WTC11 (cell line): ENCODE results near the gene CYP26A1. TPM values are rescaled to one million over a fixed set of nuclear protein-coding genes. Genes with fewer than 3 reads are reported as not detected.

ENCODE experiments used
- ATAC-seq: fragments of 200-7000 bp; cut with Tn5 transposase; 2 replicates; pipeline ENCODE4 v1.10.0; 2021; ENCODE audit warnings: mild to moderate bottlenecking, moderate library complexity
- CTCF ChIA-PET: fragments of 300-600 bp; sonication (Branson Sonifier 250); formaldehyde crosslinking; loops from one replicate; lab custom pipeline; 2021; ENCODE audit warnings: antibody characterized with exemption; lab: Charles Lee
- POLR2A ChIA-PET: fragments of 350-600 bp; sonication (Branson Sonifier 250); formaldehyde crosslinking; loops from one replicate; lab custom pipeline; 2021; ENCODE audit warnings: antibody characterized with exemption; lab: Charles Lee
- DNase-seq: peaks from one replicate; pipeline ENCODE4 v3.0.0; 2021; ENCODE audit warnings: low spot score
- H3K27ac Mint-ChIP-seq: 2 replicates; pipeline ENCODE4 v1.8.0; 2021; ENCODE audit warnings: mixed read lengths
- H3K27me3 Mint-ChIP-seq: 2 replicates; pipeline ENCODE4 v1.8.0; 2021; ENCODE audit warnings: low read depth, mild to moderate bottlenecking, moderate library complexity, mixed read lengths
- H3K36me3 Mint-ChIP-seq: 2 replicates; pipeline ENCODE4 v1.8.0; 2021; ENCODE audit warnings: mixed read lengths
- H3K4me1 Mint-ChIP-seq: 2 replicates; pipeline ENCODE4 v1.8.0; 2022; ENCODE audit warnings: mixed read lengths
- H3K4me3 Mint-ChIP-seq: 2 replicates; pipeline ENCODE4 v1.8.0; 2021; ENCODE audit warnings: mild to moderate bottlenecking, moderate library complexity, mixed read lengths
- H3K9me3 Mint-ChIP-seq: 2 replicates; pipeline ENCODE4 v1.8.0; 2021; ENCODE audit warnings: mixed read lengths
- ETV6 ChIP-seq: sonication (generic); formaldehyde crosslinking; IDR thresholded peaks from 2 replicates; pipeline ENCODE4 v1.8.1; 2022; ENCODE audit warnings: mild to moderate bottlenecking, missing genetic modification reagents
- FOXK1 ChIP-seq: sonication (generic); formaldehyde crosslinking; IDR thresholded peaks from 2 replicates; pipeline ENCODE4 v1.8.0; 2022; ENCODE audit warnings: mild to moderate bottlenecking, moderate library complexity, missing genetic modification reagents
- JAZF1 ChIP-seq: fragments of 250-450 bp; sonication (Bioruptor Pico); IDR thresholded peaks from 2 replicates; pipeline ENCODE4 v1.9.0; 2021; ENCODE audit warnings: moderate library complexity, mild to moderate bottlenecking, inconsistent platforms
- JUN ChIP-seq: sonication (generic); formaldehyde crosslinking; IDR thresholded peaks from 2 replicates; pipeline ENCODE4 v1.8.0; 2023; ENCODE audit warnings: mild to moderate bottlenecking, missing genetic modification reagents
- NFE2L1 ChIP-seq: sonication (generic); formaldehyde crosslinking; IDR thresholded peaks from 2 replicates; pipeline ENCODE4 v1.8.1; 2023; ENCODE audit warnings: missing genetic modification reagents
- NR2C2 ChIP-seq: sonication (generic); formaldehyde crosslinking; IDR thresholded peaks from 2 replicates; pipeline ENCODE4 v1.8.0; 2022; ENCODE audit warnings: mild to moderate bottlenecking, missing genetic modification reagents
- RORB ChIP-seq: fragments of 250-450 bp; sonication (Bioruptor Pico); IDR thresholded peaks from 2 replicates; pipeline ENCODE4 v1.9.0; 2021; ENCODE audit warnings: mild to moderate bottlenecking
- SOX15 ChIP-seq: fragments of 250-450 bp; sonication (Bioruptor Pico); IDR thresholded peaks from 2 replicates; pipeline ENCODE4 v1.9.0; 2021; ENCODE audit warnings: mild to moderate bottlenecking
- TEAD1 ChIP-seq: sonication (generic); formaldehyde crosslinking; IDR thresholded peaks from 2 replicates; pipeline ENCODE4 v1.8.0; 2022; ENCODE audit warnings: mild to moderate bottlenecking, missing genetic modification reagents
- ZBTB21 ChIP-seq: sonication (generic); formaldehyde crosslinking; IDR thresholded peaks from 2 replicates; pipeline ENCODE4 v1.8.1; 2023; ENCODE audit warnings: mild to moderate bottlenecking, missing genetic modification reagents, borderline replicate concordance
- ZNF121 ChIP-seq: sonication (generic); formaldehyde crosslinking; IDR thresholded peaks from 2 replicates; pipeline ENCODE4 v1.8.0; 2023; ENCODE audit warnings: missing genetic modification reagents
- total RNA-seq: library from RNA; stranded (reverse); gene quantifications from 3 replicates; pipeline ENCODE4 v1.2.3, GENCODE V29; 2021
- TF ChIP-seq, protein P1 (sequence below): sonication (generic); formaldehyde crosslinking; IDR thresholded peaks from 2 replicates; pipeline ENCODE4 v1.8.1; 2023; ENCODE audit warnings: mild to moderate bottlenecking, missing genetic modification reagents, borderline replicate concordance
- TF ChIP-seq, protein P2 (sequence below): sonication (generic); formaldehyde crosslinking; IDR thresholded peaks from 2 replicates; pipeline ENCODE4 v1.8.1; 2023; ENCODE audit warnings: mild to moderate bottlenecking, moderate library complexity, missing genetic modification reagents
- TF ChIP-seq, protein P3 (sequence below): sonication (generic); formaldehyde crosslinking; conservative IDR thresholded peaks from 2 replicates; pipeline ENCODE4 v1.8.1; 2022; ENCODE audit warnings: mild to moderate bottlenecking, missing genetic modification reagents
- TF ChIP-seq, protein P4 (sequence below): fragments of 250-450 bp; sonication (Bioruptor Pico); IDR thresholded peaks from 2 replicates; pipeline ENCODE4 v2.1.2; 2022; ENCODE audit warnings: mild to moderate bottlenecking, moderate library complexity
- TF ChIP-seq, protein P5 (sequence below): sonication (generic); formaldehyde crosslinking; IDR thresholded peaks from 2 replicates; pipeline ENCODE4 v1.8.1; 2022; ENCODE audit warnings: missing genetic modification reagents, borderline replicate concordance
- TF ChIP-seq, protein P6 (sequence below): sonication (generic); formaldehyde crosslinking; IDR thresholded peaks from 2 replicates; pipeline ENCODE4 v1.8.0; 2022; ENCODE audit warnings: mild to moderate bottlenecking, missing genetic modification reagents
- TF ChIP-seq, protein P7 (sequence below): sonication (generic); formaldehyde crosslinking; IDR thresholded peaks from 2 replicates; pipeline ENCODE4 v1.8.0; 2023; ENCODE audit warnings: missing genetic modification reagents

The CYP26A1 gene
- total RNA-seq, 1 experiment from 2014 or later = 3.4 TPM

DNA sequence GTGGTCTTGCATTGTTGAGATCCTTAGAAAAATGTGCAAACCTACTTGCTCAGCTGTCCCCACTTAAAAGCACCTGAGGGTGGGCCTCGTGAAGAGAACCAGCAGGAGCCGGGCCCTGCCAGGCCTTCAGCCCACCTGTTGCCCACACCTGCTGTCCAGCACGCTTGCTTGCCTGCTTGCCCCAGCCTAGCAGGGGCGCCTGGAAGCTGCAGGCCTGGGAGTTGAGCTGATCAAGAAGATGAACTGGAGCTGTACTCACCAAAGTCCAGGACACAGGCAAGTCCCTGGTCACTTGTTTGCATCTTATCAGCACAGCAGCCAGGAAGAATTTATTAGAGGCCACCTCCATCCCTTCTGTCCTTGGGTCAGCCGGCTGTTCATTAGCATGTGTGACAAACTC is 23.2 kb downstream of the CYP26A1 start (continued):
- TF ChIP-seq, protein P1, sequence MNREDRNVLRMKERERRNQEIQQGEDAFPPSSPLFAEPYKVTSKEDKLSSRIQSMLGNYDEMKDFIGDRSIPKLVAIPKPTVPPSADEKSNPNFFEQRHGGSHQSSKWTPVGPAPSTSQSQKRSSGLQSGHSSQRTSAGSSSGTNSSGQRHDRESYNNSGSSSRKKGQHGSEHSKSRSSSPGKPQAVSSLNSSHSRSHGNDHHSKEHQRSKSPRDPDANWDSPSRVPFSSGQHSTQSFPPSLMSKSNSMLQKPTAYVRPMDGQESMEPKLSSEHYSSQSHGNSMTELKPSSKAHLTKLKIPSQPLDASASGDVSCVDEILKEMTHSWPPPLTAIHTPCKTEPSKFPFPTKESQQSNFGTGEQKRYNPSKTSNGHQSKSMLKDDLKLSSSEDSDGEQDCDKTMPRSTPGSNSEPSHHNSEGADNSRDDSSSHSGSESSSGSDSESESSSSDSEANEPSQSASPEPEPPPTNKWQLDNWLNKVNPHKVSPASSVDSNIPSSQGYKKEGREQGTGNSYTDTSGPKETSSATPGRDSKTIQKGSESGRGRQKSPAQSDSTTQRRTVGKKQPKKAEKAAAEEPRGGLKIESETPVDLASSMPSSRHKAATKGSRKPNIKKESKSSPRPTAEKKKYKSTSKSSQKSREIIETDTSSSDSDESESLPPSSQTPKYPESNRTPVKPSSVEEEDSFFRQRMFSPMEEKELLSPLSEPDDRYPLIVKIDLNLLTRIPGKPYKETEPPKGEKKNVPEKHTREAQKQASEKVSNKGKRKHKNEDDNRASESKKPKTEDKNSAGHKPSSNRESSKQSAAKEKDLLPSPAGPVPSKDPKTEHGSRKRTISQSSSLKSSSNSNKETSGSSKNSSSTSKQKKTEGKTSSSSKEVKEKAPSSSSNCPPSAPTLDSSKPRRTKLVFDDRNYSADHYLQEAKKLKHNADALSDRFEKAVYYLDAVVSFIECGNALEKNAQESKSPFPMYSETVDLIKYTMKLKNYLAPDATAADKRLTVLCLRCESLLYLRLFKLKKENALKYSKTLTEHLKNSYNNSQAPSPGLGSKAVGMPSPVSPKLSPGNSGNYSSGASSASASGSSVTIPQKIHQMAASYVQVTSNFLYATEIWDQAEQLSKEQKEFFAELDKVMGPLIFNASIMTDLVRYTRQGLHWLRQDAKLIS (CRISPR knock-in tag) = no peak
- TF ChIP-seq, all 79 proteins: peak for 0

DNA sequence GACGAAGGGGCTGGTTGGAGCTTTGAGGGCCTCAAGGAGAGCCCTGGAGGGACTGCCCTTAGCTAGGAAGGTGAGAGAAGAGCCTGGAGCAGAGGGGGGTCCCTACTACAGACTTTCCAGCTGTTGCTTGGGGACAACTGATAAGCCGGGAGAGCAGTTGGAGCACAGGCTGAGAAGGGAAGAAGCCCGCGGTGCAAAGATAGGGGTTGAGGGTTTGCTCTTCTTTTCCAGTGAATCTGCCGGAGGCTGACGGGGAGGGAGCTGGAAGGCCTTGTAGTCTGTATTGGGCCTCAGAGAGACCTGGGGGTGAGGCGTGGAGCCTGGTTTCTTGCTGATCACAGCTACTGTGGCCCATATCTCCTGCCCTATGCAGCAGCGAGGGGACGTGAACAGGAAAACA is 23.7 kb downstream of the CYP26A1 start:
- CTCF ChIA-PET = interaction anchor here (1.1 kb wide), 1 partner anchor 18 kb away, joined by 8 read pairs; no protein-coding TSS in a partner anchor
- Mint-ChIP-seq H3K36me3 (no peaks in the 10 kb centered on the region), H3K27ac (no peak overlapping the region), H3K4me3 (no peak overlapping the region), H3K9me3 (peaks cover 7% of the 10 kb centered on the region), H3K4me1 (peaks cover 5% of the 10 kb centered on the region), H3K27me3 (peaks cover 2% of the 10 kb centered on the region; the same call in 1 of the 2 replicates)
- POLR2A ChIA-PET = no interaction called here
- DNase-seq (no peak), ATAC-seq (peak; percentile 39)
- TF ChIP-seq NR2C2 (no peak), NFE2L1 (CRISPR knock-in tag) (no peak), JUN (CRISPR knock-in tag) (no peak), ETV6 (CRISPR knock-in tag) (no peak), TEAD1 (no peak)
- TF ChIP-seq, protein P2, sequence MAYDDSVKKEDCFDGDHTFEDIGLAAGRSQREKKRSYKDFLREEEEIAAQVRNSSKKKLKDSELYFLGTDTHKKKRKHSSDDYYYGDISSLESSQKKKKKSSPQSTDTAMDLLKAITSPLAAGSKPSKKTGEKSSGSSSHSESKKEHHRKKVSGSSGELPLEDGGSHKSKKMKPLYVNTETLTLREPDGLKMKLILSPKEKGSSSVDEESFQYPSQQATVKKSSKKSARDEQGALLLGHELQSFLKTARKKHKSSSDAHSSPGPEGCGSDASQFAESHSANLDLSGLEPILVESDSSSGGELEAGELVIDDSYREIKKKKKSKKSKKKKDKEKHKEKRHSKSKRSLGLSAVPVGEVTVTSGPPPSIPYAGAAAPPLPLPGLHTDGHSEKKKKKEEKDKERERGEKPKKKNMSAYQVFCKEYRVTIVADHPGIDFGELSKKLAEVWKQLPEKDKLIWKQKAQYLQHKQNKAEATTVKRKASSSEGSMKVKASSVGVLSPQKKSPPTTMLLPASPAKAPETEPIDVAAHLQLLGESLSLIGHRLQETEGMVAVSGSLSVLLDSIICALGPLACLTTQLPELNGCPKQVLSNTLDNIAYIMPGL (CRISPR knock-in tag) = no peak
- TF ChIP-seq, protein P3, sequence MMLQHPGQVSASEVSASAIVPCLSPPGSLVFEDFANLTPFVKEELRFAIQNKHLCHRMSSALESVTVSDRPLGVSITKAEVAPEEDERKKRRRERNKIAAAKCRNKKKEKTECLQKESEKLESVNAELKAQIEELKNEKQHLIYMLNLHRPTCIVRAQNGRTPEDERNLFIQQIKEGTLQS = no peak
- TF ChIP-seq, protein P4, sequence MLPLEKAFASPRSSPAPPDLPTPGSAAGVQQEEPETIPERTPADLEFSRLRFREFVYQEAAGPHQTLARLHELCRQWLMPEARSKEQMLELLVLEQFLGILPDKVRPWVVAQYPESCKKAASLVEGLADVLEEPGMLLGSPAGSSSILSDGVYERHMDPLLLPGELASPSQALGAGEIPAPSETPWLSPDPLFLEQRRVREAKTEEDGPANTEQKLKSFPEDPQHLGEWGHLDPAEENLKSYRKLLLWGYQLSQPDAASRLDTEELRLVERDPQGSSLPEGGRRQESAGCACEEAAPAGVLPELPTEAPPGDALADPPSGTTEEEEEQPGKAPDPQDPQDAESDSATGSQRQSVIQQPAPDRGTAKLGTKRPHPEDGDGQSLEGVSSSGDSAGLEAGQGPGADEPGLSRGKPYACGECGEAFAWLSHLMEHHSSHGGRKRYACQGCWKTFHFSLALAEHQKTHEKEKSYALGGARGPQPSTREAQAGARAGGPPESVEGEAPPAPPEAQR (CRISPR knock-in tag) = no peak
- TF ChIP-seq, protein P5, sequence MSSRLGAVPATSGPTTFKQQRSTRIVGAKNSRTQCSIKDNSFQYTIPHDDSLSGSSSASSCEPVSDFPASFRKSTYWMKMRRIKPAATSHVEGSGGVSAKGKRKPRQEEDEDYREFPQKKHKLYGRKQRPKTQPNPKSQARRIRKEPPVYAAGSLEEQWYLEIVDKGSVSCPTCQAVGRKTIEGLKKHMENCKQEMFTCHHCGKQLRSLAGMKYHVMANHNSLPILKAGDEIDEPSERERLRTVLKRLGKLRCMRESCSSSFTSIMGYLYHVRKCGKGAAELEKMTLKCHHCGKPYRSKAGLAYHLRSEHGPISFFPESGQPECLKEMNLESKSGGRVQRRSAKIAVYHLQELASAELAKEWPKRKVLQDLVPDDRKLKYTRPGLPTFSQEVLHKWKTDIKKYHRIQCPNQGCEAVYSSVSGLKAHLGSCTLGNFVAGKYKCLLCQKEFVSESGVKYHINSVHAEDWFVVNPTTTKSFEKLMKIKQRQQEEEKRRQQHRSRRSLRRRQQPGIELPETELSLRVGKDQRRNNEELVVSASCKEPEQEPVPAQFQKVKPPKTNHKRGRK = no peak

DNA sequence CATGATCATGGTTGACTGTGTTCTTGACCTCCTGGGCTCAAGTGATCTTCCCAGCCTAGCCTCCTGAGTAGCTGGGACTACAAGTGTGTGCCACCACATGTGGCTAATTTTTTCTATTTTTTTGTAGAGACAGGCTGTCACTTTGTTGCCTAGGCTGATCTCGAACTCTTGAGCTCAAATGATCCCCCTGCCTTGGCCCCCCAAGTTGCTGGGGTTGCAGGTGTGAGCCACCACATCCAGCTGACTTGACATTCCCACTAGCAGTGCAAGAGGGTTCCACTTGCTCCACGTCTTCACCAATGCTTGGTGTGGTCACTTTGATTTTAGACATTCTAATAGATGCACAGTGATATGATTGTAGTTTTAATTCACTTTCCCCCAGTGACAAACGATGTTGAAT is 25.1 kb downstream of the CYP26A1 start:
- ChIA-PET POLR2A (interaction anchor here (0.7 kb wide), 1 partner anchor 31 kb away, joined by 3 read pairs; no protein-coding TSS in a partner anchor), CTCF (no interaction called here)

More for the DNA sequence above, 25.1 kb downstream of the CYP26A1 start:
- peaks cover 12% of the 10 kb centered on the region for H3K9me3 Mint-ChIP-seq
- H3K27me3 Mint-ChIP-seq = peaks cover 2% of the 10 kb centered on the region; the same call in 1 of the 2 replicates
- H3K4me1 Mint-ChIP-seq = peaks cover 5% of the 10 kb centered on the region
- TF ChIP-seq RORB (CRISPR knock-in tag) = no peak
- no peak for TF ChIP-seq ZNF121 (CRISPR knock-in tag)
- no peak for TF ChIP-seq FOXK1 (CRISPR knock-in tag)
- TF ChIP-seq ZBTB21 (CRISPR knock-in tag) = no peak
- no peak for TF ChIP-seq JAZF1 (CRISPR knock-in tag)
- TF ChIP-seq, protein P6, sequence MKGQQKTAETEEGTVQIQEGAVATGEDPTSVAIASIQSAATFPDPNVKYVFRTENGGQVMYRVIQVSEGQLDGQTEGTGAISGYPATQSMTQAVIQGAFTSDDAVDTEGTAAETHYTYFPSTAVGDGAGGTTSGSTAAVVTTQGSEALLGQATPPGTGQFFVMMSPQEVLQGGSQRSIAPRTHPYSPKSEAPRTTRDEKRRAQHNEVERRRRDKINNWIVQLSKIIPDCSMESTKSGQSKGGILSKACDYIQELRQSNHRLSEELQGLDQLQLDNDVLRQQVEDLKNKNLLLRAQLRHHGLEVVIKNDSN (CRISPR knock-in tag) = no peak
- no peak for TF ChIP-seq SOX15 (CRISPR knock-in tag)
- TF ChIP-seq, protein P7, sequence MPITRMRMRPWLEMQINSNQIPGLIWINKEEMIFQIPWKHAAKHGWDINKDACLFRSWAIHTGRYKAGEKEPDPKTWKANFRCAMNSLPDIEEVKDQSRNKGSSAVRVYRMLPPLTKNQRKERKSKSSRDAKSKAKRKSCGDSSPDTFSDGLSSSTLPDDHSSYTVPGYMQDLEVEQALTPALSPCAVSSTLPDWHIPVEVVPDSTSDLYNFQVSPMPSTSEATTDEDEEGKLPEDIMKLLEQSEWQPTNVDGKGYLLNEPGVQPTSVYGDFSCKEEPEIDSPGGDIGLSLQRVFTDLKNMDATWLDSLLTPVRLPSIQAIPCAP (CRISPR knock-in tag) = no peak
- H3K4me3 Mint-ChIP-seq = no peak overlapping the region
- no peak for DNase-seq
- H3K27ac Mint-ChIP-seq = no peak overlapping the region
- ATAC-seq = no peak
- 0 out of 2 replicates have a peak, but pooled peaks cover 1% of the 10 kb centered on the region for H3K36me3 Mint-ChIP-seq
